ENCODE measurements around the gene ATRX. TPM values are rescaled to one million over a fixed set of nuclear protein-coding genes. Genes with fewer than 3 reads are reported as not detected.

The ATRX gene
- total and polyA plus RNA-seq, 10 of the 15 experiments (the other 5 are each of a cell fraction or from before 2014, with no cell fraction given), result 19.4 to 73.8 (median 45.2) TPM

- POLR2A ChIA-PET, result no interaction called here
- SMC1A ChIA-PET (ENCODE audit: uncharacterized antibody, unreplicated experiment), result no interaction called here
- ATAC-seq (no peak), FAIRE-seq (no peak), DNase-seq (ENCODE audit: low read depth, low spot score) (no peak)
- TF ChIP-seq SP1 (IDR thresholded peaks at IDR 0.05; ENCODE audit: low read depth, low read length) (no peak), JUND (IDR thresholded peaks at IDR 0.05; ENCODE audit: low read depth, low read length) (no peak)
- TF ChIP-seq, protein P1, sequence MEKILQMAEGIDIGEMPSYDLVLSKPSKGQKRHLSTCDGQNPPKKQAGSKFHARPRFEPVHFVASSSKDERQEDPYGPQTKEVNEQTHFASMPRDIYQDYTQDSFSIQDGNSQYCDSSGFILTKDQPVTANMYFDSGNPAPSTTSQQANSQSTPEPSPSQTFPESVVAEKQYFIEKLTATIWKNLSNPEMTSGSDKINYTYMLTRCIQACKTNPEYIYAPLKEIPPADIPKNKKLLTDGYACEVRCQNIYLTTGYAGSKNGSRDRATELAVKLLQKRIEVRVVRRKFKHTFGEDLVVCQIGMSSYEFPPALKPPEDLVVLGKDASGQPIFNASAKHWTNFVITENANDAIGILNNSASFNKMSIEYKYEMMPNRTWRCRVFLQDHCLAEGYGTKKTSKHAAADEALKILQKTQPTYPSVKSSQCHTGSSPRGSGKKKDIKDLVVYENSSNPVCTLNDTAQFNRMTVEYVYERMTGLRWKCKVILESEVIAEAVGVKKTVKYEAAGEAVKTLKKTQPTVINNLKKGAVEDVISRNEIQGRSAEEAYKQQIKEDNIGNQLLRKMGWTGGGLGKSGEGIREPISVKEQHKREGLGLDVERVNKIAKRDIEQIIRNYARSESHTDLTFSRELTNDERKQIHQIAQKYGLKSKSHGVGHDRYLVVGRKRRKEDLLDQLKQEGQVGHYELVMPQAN (conservative IDR thresholded peaks at IDR 0.05), result no peak
- Histone ChIP-seq H2AFZ (ENCODE audit: control insufficient read depth, low read depth, low read length) (no peak overlapping the region), H3K9me3 (replicated peaks; ENCODE audit: control insufficient read depth, insufficient read depth, low read length) (no peaks in the 10 kb centered on the region; the same call in 2 of the 3 replicates), H3K27me3 (replicated peaks in 1 of 2; ENCODE audit: control insufficient read depth in 2 of 2, insufficient read depth in 2 of 2, low read length in 1 of 2) (no peaks in the 10 kb centered on the region), H3K79me2 (ENCODE audit: control insufficient read depth, insufficient read depth, low read length) (no peaks in the 10 kb centered on the region; the same call in 1 of the 2 replicates), H3K4me3 (no peak overlapping the region), H4K20me1 (ENCODE audit: control insufficient read depth, insufficient read depth) (no peaks in the 10 kb centered on the region), H3K36me3 (ENCODE audit: control insufficient read depth in 2 of 2, insufficient read depth in 2 of 2, low read length in 1 of 2) (peaks cover 0 to 2% of the 10 kb centered on the region in 2 experiments; a peak in 2 of 4 replicates), H3K9ac (ENCODE audit: control insufficient read depth, insufficient read depth, low read length) (no peak overlapping the region), H3K4me2 (ENCODE audit: control insufficient read depth, insufficient read depth) (no peak overlapping the region), H3K27ac (ENCODE audit: control insufficient read depth, insufficient read depth) (no peak overlapping the region), H3K4me1 (ENCODE audit: control insufficient read depth, insufficient read depth, low read length) (no peaks in the 10 kb centered on the region)
- intact Hi-C loops (cut with micrococcal nuclease; ENCODE audit: unreplicated experiment) (no loop called here), in situ Hi-C loops (cut with MboI) (no loop called here)
- BruUV-seq (replicated peaks), result no TSS peak
- RAD21 ChIA-PET (ENCODE audit: unreplicated experiment), result no interaction called here
- CTCF ChIA-PET, result no interaction called here
- 59% methylated on average over 2 of the region's 2 CpGs for WGBS (ENCODE audit: insufficient coverage, insufficient replicate concordance, low lambda C conversion rate, missing lambda C conversion rate)
These were observed 150.6 kb downstream of the ATRX start for GRCh38 chrX:77635373-77635772.

GRCh38 chrX:77628294-77629025, 157.6 kb downstream of the ATRX start:
- Histone ChIP-seq H3K4me1 (ENCODE audit: control insufficient read depth, insufficient read depth, low read length) (no peaks in the 10 kb centered on the region), H3K9me3 (replicated peaks; ENCODE audit: control insufficient read depth, insufficient read depth, low read length) (no peaks in the 10 kb centered on the region; the same call in 2 of the 3 replicates)

More at GRCh38 chrX:77628294-77629025, 157.6 kb downstream of the ATRX start:
- CTCF ChIA-PET, result interaction anchor here (1.2 to 2.0 kb wide), 2 partner anchors 397 to 1350 kb away, joined by 3 to 6 read pairs; no protein-coding TSS in a partner anchor
- no peak overlapping the region for H2AFZ ChIP-seq (ENCODE audit: control insufficient read depth, low read depth, low read length)
- H3K27me3 ChIP-seq (replicated peaks in 1 of 2; ENCODE audit: control insufficient read depth in 2 of 2, insufficient read depth in 2 of 2, low read length in 1 of 2), result no peaks in the 10 kb centered on the region
- RAD21 ChIA-PET (ENCODE audit: unreplicated experiment), result no interaction called here
- BruUV-seq (replicated peaks), result no TSS peak
- FAIRE-seq (no peak), DNase-seq (ENCODE audit: low read depth, low spot score) (no peak), ATAC-seq (no peak)
- no peak overlapping the region for H3K9ac ChIP-seq (ENCODE audit: control insufficient read depth, insufficient read depth, low read length)
- TF ChIP-seq NFYB (IDR thresholded peaks at IDR 0.05; ENCODE audit: insufficient read depth, low read depth, low read length) (no peak), TARDBP (IDR thresholded peaks at IDR 0.05; ENCODE audit: borderline replicate concordance) (no peak), SUPT20H (IDR thresholded peaks at IDR 0.05; ENCODE audit: borderline replicate concordance, control insufficient read depth, low read depth, low read length) (no peak), ATF3 (IDR thresholded peaks at IDR 0.05; ENCODE audit: borderline replicate concordance, extremely low read depth, low read depth, low read length) (no peak)
- no peaks in the 10 kb centered on the region; a peak in 1 of 4 replicates for H3K36me3 ChIP-seq (ENCODE audit: control insufficient read depth in 2 of 2, insufficient read depth in 2 of 2, low read length in 1 of 2)
- SMC1A ChIA-PET (ENCODE audit: uncharacterized antibody, unreplicated experiment), result interaction anchor here (1.4 kb wide), 1 partner anchor 10 kb away, joined by 3 read pairs; no protein-coding TSS in a partner anchor
- no peaks in the 10 kb centered on the region for H4K20me1 ChIP-seq (ENCODE audit: control insufficient read depth, insufficient read depth)
- H3K4me3 ChIP-seq, result no peak overlapping the region
- no peak overlapping the region for H3K4me2 ChIP-seq (ENCODE audit: control insufficient read depth, insufficient read depth)
- in situ Hi-C loops (cut with MboI) (no loop called here), intact Hi-C loops (cut with micrococcal nuclease; ENCODE audit: unreplicated experiment) (no loop called here)
- WGBS (ENCODE audit: insufficient coverage, insufficient replicate concordance, low lambda C conversion rate, missing lambda C conversion rate), result 85% methylated on average over 1 of the region's 1 CpG
- POLR2A ChIA-PET, result no interaction called here
- H3K27ac ChIP-seq (ENCODE audit: control insufficient read depth, insufficient read depth), result no peak overlapping the region
- no peaks in the 10 kb centered on the region for H3K79me2 ChIP-seq (ENCODE audit: control insufficient read depth, insufficient read depth, low read length)
